ENCODE data around the gene GJC2.

Gene GJC2

GRCh38 chr1:228206582-228207351 lies 57.0 kb downstream of the GJC2 start:
- H3K4me3 ChIP-seq (ENCODE audit: control insufficient read depth, low read depth, low read length) = no peak overlapping the region
- no peak for DNase-seq (ENCODE audit: low read depth)
- no peak for TF ChIP-seq CTCF (conservative IDR thresholded peaks at IDR 0.05; ENCODE audit: control insufficient read depth, insufficient read depth, low read depth, low read length)

GRCh38 chr1:228207381-228207810 lies 57.7 kb downstream of the GJC2 start:
- no peak for DNase-seq (ENCODE audit: low read depth)
- no peak for TF ChIP-seq CTCF (conservative IDR thresholded peaks at IDR 0.05; ENCODE audit: control insufficient read depth, insufficient read depth, low read depth, low read length)
- H3K4me3 ChIP-seq (ENCODE audit: control insufficient read depth, low read depth, low read length) = no peak overlapping the region

- no peak for DNase-seq (ENCODE audit: low read depth)
- TF ChIP-seq CTCF (conservative IDR thresholded peaks at IDR 0.05; ENCODE audit: control insufficient read depth, insufficient read depth, low read depth, low read length) = no peak
- H3K4me3 ChIP-seq (ENCODE audit: control insufficient read depth, low read depth, low read length) = no peak within 1 kb of the TSS
These were observed 58.4 kb downstream of the GJC2 start, which contains the start of gene OBSCN for GRCh38 chr1:228207851-228208821. Gene OBSCN, plus strand, starts transcription at chr1:228208044. Its CDS starts 3,740 bp downstream, at chr1:228211784.

GRCh38 chr1:228208831-228209551 lies 59.3 kb downstream of the GJC2 start:
- DNase-seq (ENCODE audit: low read depth) = no peak
- TF ChIP-seq CTCF (conservative IDR thresholded peaks at IDR 0.05; ENCODE audit: control insufficient read depth, insufficient read depth, low read depth, low read length) = no peak
- H3K4me3 ChIP-seq (ENCODE audit: control insufficient read depth, low read depth, low read length) = no peak overlapping the region

All from fibroblast of mammary gland (primary cell).